HCT116 (cell line): ENCODE measurements around the gene TBC1D12. TPM values are rescaled to one million over a fixed set of nuclear protein-coding genes. Genes with fewer than 3 reads are reported as not detected.

Experiments
- ATAC-seq: fragments of 200-7000 bp; cut with Tn5 transposase; 2 replicates; pipeline ENCODE4 v1.9.1; 2020; ENCODE audit warnings: mild to moderate bottlenecking, moderate library complexity
- BruUV-seq: library from RNA; stranded (reverse); fragments of 400-500 nt; replicated peaks from 2 replicates; lab custom pipeline; 2021; lab: Mats Ljungman, UMichigan
- CTCF ChIA-PET: fragments of 300-600 bp; sonication (Branson Sonifier 250); formaldehyde crosslinking; loops from one replicate; lab custom pipeline; 2021; ENCODE audit warnings: antibody characterized with exemption; lab: Charles Lee
- POLR2A ChIA-PET: fragments of 300-600, 350-600 bp; sonication (Branson Sonifier 250); formaldehyde crosslinking; loops from one replicate; lab custom pipeline; 2021; ENCODE audit warnings: antibody characterized with exemption; lab: Charles Lee
- RAD21 ChIA-PET, 2 experiments: fragments of 300-600 bp; sonication (Branson Sonifier 250); formaldehyde crosslinking; loops; one replicate each; lab custom pipeline; 2023; ENCODE audit warnings: low total read pairs in 2 of 2; ENCODE audit not compliant: uncharacterized antibody in 2 of 2, unreplicated experiment in 2 of 2, low non-redundant PET in 1 of 2; lab: Charles Lee
- DNase-seq: peaks from one replicate; pipeline ENCODE4 v3.0.0-alpha.2; 2010; ENCODE audit warnings: low read depth, low spot score
- H2AFZ ChIP-seq: fragments of 200-600 bp; shearing (Covaris generic), sonication (generic); 2 replicates; pipeline ENCODE4 v1.6.1; 2017; ENCODE audit warnings: low read depth, mixed run types, mixed read lengths, antibody characterized with exemption, low read length; ENCODE audit not compliant: poor library complexity, severe bottlenecking
- H3K27ac ChIP-seq: 2 replicates; pipeline ENCODE4 v1.5.1; 2012; ENCODE audit warnings: low read depth, low read length
- H3K27me3 ChIP-seq: fragments of 200-600 bp; sonication (generic); 2 replicates; pipeline ENCODE4 v1.6.1; 2016; ENCODE audit warnings: mixed run types, low read length, mixed read lengths; ENCODE audit not compliant: insufficient read depth
- H3K36me3 ChIP-seq, 2 experiments: fragments of 200-500 bp in 1 of 2; fragments of 200-600 bp in 1 of 2; sonication (Bioruptor generic) in 1 of 2; sonication (generic) in 1 of 2; 2 replicates each; pipeline versions ENCODE4 v1.5.1 to v1.6.1; 2014 to 2016; ENCODE audit warnings: low read length in 2 of 2, inconsistent platforms in 1 of 2, mixed read lengths in 1 of 2, mixed run types in 1 of 2; ENCODE audit not compliant: insufficient read depth in 2 of 2, control insufficient read depth in 1 of 2
- H3K4me1 ChIP-seq, 2 experiments: fragments of 200-600 bp in 1 of 2; sonication (generic) in 1 of 2; 2 replicates each; pipeline versions ENCODE4 v1.5.1 to v1.6.1; 2012 to 2017; ENCODE audit warnings: low read length in 2 of 2, inconsistent platforms in 1 of 2, mild to moderate bottlenecking in 1 of 2, mixed read lengths in 1 of 2, mixed run types in 1 of 2, moderate library complexity in 1 of 2; ENCODE audit not compliant: insufficient read depth in 2 of 2, control insufficient read depth in 1 of 2
- H3K4me2 ChIP-seq: fragments of 200-600 bp; sonication (generic); 2 replicates; pipeline ENCODE4 v1.6.1; 2017; ENCODE audit warnings: mixed run types, low read length, mixed read lengths
- H3K4me3 ChIP-seq, 2 experiments: fragments of 200-600 bp in 1 of 2; sonication (generic) in 1 of 2; replicated peaks in 1 of 2; 2 replicates each; pipeline ENCODE4 v1.5.1; 2011 to 2016; ENCODE audit warnings: low read length in 2 of 2, control low read depth in 1 of 2, low read depth in 1 of 2, mild to moderate bottlenecking in 1 of 2, mixed read lengths in 1 of 2, mixed run types in 1 of 2
- H3K79me2 ChIP-seq: fragments of 200-600 bp; sonication (generic); 2 replicates; pipeline ENCODE4 v1.6.1; 2017; ENCODE audit warnings: mild to moderate bottlenecking, mixed run types, low read length, moderate library complexity, mixed read lengths; ENCODE audit not compliant: insufficient read depth
- H3K9ac ChIP-seq: fragments of 200-600 bp; sonication (generic); 2 replicates; pipeline ENCODE4 v1.6.1; 2016; ENCODE audit warnings: low read length, mixed read lengths
- H3K9me2 ChIP-seq: fragments of 200-600 bp; sonication (generic), shearing (Covaris generic); 2 replicates; pipeline ENCODE4 v1.6.1; 2017; ENCODE audit warnings: mixed run types, mild to moderate bottlenecking, moderate library complexity; ENCODE audit not compliant: insufficient read depth
- H3K9me3 ChIP-seq, 2 experiments: fragments of 200-500 bp in 1 of 2; fragments of 200-600 bp in 1 of 2; sonication (Bioruptor generic) in 1 of 2; sonication (generic) in 1 of 2; 2 replicates each; pipeline ENCODE4 v1.6.1; 2014 to 2017; ENCODE audit warnings: low read length in 2 of 2, mixed read lengths in 2 of 2, inconsistent platforms in 1 of 2, low read depth in 1 of 2, mild to moderate bottlenecking in 1 of 2, mixed run types in 1 of 2, moderate library complexity in 1 of 2; ENCODE audit not compliant: control insufficient read depth in 1 of 2, insufficient read depth in 1 of 2
- H4K20me1 ChIP-seq: fragments of 200-600 bp; sonication (generic), shearing (Covaris generic); 2 replicates; pipeline ENCODE4 v1.6.1; 2017; ENCODE audit warnings: mixed run types, mild to moderate bottlenecking, moderate library complexity; ENCODE audit not compliant: insufficient read depth
- ELF1 ChIP-seq: IDR thresholded peaks from 2 replicates; pipeline ENCODE4 v1.6.1; 2012; ENCODE audit warnings: low read depth, borderline replicate concordance
- EZH2 ChIP-seq: fragments of 200-600 bp; sonication (generic); IDR thresholded peaks from 2 replicates; pipeline ENCODE4 v1.6.1; 2017; ENCODE audit warnings: antibody characterized with exemption, mixed run types
- EZH2phosphoT487 ChIP-seq: fragments of 200-600 bp; IDR thresholded peaks from 2 replicates; pipeline ENCODE4 v1.6.1; 2018; ENCODE audit warnings: antibody characterized with exemption, borderline replicate concordance
- REST ChIP-seq: IDR thresholded peaks from 2 replicates; pipeline ENCODE4 v1.6.1; 2012; ENCODE audit warnings: low read depth
- SRF ChIP-seq: IDR thresholded peaks from 2 replicates; pipeline ENCODE4 v1.6.1; 2012; ENCODE audit warnings: low read depth
- intact Hi-C: fragments of 100-400 bp; cut with micrococcal nuclease; formaldehyde crosslinking; loops from 2 replicates; pipeline ENCODE4 v1.10.0; 2022
- total RNA-seq: library from RNA; stranded (reverse); gene quantifications from one replicate; pipeline ENCODE4 v1.2.1, GENCODE V29; 2021; ENCODE audit not compliant: unreplicated experiment
- TF ChIP-seq, protein P1 (sequence below): IDR thresholded peaks from 2 replicates; pipeline ENCODE4 v1.6.1; 2012

Gene TBC1D12
- total RNA-seq, 1 experiment from 2014 or later, result 7.1 TPM

DNA sequence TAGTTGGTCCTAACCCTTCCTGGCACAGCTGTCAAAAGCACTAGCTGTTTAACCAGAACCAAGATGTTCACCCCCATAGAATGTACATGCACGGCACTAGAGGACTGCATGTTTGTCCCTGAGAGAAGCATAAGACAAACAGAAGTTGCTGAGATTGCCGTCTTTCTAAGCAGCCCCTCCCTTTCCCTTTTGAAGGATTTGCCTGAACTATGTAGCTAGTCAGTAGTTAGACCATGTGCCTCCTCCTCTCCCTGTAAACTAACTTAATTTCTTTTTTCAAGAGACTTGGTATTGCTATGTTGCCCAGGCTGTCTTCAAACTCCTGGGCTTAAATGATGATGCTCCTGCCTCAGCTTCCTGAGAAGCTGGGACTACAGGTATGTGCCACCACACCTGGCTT, 40.7 kb downstream of the TBC1D12 start:
- ATAC-seq, result no peak
- Histone ChIP-seq H3K27me3 (no peaks in the 10 kb centered on the region), H2AFZ (no peak overlapping the region), H3K36me3 (no peaks in the 10 kb centered on the region), H3K9me3 (no peaks in the 10 kb centered on the region), H3K79me2 (0 out of 2 replicates have a peak, but pooled peaks cover 13% of the 10 kb centered on the region), H3K9ac (no peak overlapping the region), H3K4me2 (no peak overlapping the region), H4K20me1 (no peaks in the 10 kb centered on the region), H3K4me1 (no peaks in the 10 kb centered on the region), H3K4me3 (no peak overlapping the region), H3K9me2 (no peaks in the 10 kb centered on the region), H3K27ac (no peak overlapping the region)
- ChIA-PET RAD21 (no interaction called here), POLR2A (no interaction called here), CTCF (interaction anchor here (1.6 to 3.4 kb wide), 3 partner anchors 13 to 621 kb away, joined by 6 to 29 read pairs (median 9); no protein-coding TSS in a partner anchor)
- no peak for DNase-seq
- intact Hi-C loops, result loop anchor here (5.0 kb wide), 1 partner anchor 81 kb away; the partner anchor contains the start of gene NOC3L
- BruUV-seq, result no TSS peak
- TF ChIP-seq EZH2 (no peak), EZH2phosphoT487 (no peak), ELF1 (no peak), REST (no peak)

DNA sequence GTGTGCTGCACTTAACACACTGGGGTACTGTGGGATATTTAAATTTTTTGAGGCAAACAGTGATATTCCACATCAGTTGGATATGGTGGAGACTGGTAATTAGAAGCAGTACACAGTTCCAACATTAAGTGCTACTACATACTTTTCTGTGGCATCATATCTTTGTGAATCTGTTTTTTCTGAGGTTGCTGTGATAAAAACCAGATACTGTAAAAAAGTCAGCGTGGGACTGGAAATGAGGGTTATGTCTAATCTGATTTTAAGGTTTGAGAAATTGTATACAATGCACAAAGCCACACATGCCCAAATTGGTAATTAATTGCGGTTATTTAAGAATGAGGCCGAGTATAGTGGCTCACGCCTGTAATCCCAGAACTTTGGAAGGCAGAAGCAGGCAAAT, 41.2 kb downstream of the TBC1D12 start:
- Histone ChIP-seq H3K9ac (no peak overlapping the region), H3K27ac (no peak overlapping the region), H3K36me3 (no peaks in the 10 kb centered on the region), H3K4me2 (no peak overlapping the region), H3K9me2 (no peaks in the 10 kb centered on the region), H3K79me2 (0 out of 2 replicates have a peak, but pooled peaks cover 10% of the 10 kb centered on the region), H3K9me3 (no peaks in the 10 kb centered on the region), H2AFZ (no peak overlapping the region), H3K4me1 (no peaks in the 10 kb centered on the region), H3K27me3 (no peaks in the 10 kb centered on the region), H3K4me3 (no peak overlapping the region), H4K20me1 (no peaks in the 10 kb centered on the region)
- ChIA-PET CTCF (interaction anchor here (0.6 to 3.4 kb wide), 44 partner anchors 9 to 630 kb away, joined by 3 to 35 read pairs (median 3); no protein-coding TSS in a partner anchor), POLR2A (no interaction called here), RAD21 (interaction anchor here in 1 of 2 experiments (0.7 to 0.9 kb wide), 3 partner anchors 110 to 622 kb away, joined by 3 to 6 read pairs (median 4); no protein-coding TSS in a partner anchor)
- DNase-seq (no peak), ATAC-seq (no peak)
- TF ChIP-seq, protein P1, sequence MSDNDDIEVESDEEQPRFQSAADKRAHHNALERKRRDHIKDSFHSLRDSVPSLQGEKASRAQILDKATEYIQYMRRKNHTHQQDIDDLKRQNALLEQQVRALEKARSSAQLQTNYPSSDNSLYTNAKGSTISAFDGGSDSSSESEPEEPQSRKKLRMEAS, result no peak
- no peak for TF ChIP-seq SRF
- no TSS peak for BruUV-seq
- intact Hi-C loops, result loop anchor here (5.0 kb wide), 1 partner anchor 81 kb away; the partner anchor contains the start of gene NOC3L
